Dedifferentiated amniotic fluid mesenchymal stem cell (primary cell): Measurements from ENCODE around the gene TMEM92.
"Not testable (repeated sequence)": the region's sequence is repeated elsewhere in the genome, so short reads cannot be mapped to it uniquely, and the experiment has no call there.

Experiments
- DNase-seq: peaks from one replicate; pipeline ENCODE4 v3.0.0-alpha.2; 2016; ENCODE audit errors: extremely low spot score

Gene TMEM92

DNA sequence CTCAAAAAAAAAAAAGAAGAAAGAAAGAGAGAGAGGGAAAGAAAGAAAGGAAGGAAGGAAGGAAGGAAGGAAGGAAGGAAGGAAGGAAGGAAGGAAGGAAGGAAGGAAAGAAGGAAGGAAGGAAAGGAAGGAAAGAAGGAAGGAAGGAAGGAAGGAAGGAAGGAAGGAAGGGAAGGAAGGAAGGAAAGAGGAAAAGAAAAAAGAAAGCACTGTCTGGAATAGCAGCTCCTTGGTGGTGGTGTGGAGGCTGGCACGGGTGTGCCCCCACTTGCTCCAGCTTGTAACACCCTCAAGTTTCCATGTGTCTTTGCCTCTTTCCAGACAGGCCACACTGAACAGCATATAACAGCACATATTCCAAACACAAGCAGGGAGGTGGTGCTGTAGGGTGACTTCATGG is 26.6 kb downstream of the TMEM92 start:
- not testable (repeated sequence) for DNase-seq

DNA sequence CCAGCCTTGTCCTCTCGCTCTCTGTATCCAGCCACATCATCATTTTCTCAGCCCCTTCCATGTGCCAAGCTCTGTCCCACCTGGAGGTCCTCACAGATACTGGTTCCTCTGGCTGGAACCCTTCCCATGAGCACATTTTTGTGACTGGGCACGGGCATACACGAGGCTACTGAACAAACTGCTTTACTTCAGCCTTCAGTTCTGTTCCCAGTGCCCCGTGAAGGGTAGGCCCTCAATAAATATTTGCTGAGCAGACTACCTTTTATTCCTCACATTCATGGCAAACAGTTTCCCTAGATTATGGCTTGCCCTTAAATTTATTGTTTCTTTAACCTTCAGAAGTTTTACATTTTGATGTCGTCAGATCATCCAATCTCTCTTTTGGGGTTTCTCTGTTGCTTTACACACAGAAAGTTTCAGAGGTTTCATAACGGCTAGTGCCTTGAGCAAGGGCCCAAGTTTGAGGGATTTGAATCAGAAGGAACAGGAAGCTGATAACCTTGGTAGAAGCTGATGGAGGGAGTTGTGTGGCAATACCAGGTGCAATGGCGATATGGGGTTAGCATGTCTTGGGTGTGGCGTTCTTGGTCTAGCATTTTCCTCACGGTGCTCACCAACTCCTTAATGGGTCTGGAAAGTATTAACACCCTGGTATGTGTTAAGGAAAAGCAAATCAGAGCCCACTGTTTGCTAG is 27.8 kb downstream of the TMEM92 start:
- DNase-seq: no peak

DNA sequence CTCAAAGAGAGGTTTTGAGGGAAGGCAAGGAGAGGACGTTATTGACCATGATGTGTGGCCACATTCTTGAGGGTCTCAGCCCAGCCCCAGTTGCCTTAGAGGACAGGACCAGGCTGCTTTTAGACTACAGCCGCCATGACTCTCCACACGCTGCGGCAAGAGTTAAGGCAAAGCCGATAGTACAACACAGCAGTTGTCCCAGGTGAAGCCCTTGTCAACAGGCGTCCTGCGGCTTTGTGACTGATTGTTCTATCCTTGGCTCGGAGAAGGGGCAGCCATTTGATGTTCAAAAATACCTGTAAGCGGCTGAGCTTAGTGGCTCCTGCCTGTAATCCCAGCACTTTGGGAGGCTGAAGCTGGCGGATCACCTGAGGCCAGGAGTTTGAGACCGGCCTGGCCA is 28.8 kb downstream of the TMEM92 start:
- DNase-seq: no peak

DNA sequence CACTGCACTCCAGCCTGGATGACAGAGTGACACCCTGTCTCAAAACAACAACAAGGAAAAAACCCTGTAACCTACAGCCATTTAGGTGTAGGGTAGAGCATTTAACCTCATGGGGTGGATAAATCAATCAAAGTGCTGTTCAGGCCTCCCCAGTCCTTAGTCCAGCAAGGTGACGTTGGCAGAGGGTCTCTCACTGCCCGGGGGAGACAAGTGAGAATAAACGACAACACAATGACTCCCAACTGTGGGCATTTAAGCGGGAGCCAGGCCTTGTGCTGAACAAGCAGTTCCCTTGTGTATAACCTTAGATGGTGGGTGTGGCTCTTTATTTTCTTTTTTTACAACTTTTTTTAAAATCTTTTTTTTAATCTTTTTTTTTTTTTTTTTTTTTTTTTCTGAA is 29.3 kb downstream of the TMEM92 start:
- DNase-seq: no peak

DNA sequence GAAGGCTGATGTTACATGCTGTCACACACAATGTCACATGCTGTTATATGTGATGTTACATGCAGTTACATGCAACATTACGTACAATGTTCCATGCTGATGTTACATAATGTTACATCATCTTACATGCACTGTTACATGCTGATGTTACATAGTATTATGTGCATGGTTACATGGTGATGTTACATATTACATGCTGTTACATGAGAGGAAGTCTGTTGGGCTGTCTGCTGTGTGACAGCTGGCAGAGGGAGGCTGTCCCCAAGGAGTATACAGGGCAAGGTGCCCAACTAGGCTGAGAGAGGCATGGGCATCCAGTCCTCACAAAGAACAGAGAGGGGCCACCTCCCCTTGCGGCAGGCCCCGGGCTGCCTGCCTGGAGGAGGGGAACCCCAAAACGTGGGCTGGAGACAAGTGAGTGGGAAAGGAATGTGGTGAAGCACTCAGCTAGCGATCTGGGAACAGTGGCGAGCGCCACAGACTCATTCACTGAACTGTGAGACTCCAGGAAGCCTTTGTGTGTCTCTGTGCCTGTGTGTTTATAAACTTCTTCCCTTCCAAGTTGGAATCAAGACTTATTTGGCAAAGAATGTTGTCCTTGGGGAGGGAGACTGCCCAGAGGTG is 30.6 kb downstream of the TMEM92 start:
- peak; percentile 37 for DNase-seq

DNA sequence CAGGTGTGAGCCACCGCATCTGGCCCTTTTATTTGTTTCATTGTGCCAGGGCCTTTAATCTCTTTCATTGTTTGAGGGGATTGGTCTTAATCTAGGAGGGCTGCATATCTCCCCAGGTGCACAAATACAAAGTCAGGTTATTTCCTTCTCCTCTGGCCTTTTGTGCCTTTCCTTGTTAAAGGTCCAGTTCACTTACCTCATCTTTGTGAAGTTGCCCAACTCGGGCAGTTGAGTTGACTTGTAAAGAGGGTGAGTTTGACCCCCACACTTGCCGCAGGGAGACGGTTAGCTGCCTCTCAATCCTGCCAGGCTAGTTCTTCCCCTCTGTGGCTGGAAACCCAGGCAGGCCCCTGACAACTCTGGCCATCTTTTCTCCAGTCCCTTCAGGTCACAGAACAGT is 33.4 kb downstream of the TMEM92 start:
- DNase-seq: no peak

DNA sequence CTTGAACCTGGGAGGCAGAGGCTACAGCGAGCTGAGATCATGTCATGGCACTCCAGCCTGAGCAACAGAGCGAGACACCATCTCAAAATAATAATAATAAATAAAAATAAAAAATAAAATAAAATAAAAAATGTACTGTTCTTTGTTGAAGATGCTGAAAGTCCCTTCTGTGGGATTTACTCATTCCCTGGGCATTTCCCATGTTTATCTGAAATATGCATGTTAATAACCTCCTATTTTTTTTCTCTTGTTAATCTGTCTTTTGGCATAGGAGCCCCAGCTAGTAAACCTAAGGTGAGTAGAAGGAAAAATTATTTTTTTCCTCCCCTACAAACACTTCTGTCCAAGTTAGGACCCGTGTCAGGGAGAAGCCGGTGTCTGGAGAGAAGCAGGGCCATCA is 34.4 kb downstream of the TMEM92 start:
- DNase-seq: no peak

DNA sequence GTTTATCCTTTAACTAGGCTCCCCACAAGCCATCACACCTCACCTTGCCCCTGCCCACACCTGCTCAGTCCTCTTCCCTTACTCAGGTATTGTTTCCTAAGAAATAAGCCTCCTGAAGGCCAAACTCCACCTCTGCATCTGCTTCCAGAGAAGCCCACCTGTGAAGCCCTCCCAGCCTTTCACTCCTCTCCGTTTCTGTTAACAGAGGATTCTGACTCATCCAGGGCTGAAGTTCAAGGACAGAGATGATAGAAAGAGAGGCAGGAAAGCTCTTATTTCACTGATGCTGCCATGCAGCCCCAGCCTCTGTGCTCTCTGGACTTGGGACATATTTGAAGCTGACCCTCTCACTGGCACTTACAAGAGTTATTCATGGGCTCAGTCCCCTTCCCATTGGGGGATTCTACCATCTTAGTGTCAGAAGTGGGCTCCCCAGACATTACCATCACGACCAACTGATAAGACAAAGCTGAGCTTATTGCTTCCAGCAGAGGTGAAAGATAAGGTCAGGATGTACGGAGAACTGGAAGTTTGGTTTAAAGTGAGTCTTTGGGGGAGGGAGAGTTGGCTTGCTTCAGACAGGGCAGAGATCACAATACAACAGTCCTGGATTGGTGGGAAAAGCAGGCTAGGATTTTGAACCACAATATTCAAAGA is 36.3 kb downstream of the TMEM92 start:
- no peak for DNase-seq

DNA sequence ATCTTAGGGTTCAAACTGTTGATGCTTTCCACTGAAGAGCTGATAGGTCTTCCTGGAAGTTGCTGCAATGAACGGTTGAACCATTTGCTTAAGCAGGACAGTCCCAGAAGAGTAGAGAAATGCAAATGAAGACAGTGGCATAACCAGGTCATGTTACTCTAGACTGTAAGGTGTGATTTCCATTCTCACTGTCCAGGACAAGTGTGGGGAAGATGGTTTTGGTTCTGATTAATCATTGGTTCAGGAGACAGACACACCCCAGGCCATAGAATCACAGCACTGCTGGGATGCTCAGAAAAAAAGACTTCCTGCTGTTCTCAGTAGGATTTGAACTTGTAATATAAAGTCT is 36.8 kb downstream of the TMEM92 start:
- DNase-seq: no peak

DNA sequence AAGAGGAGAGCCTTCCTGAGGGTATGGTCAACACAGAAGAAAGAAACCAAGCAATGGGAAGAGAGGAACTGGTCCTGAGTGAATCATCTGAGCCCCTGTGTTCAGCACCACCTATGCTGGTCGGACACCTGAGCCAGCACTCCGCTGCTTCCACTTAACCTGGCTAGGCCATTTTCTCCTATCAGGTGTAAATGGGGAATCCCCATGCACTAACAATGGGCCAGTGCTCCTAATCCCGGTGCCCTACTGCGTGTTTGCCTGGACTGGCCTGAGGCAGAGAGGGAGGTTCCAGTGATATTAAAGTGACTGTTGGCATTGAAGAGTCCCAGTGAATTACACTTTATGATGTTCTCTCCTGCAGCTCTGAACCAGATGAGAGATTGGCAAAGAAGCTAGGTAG is 37.2 kb downstream of the TMEM92 start:
- no peak for DNase-seq

DNA sequence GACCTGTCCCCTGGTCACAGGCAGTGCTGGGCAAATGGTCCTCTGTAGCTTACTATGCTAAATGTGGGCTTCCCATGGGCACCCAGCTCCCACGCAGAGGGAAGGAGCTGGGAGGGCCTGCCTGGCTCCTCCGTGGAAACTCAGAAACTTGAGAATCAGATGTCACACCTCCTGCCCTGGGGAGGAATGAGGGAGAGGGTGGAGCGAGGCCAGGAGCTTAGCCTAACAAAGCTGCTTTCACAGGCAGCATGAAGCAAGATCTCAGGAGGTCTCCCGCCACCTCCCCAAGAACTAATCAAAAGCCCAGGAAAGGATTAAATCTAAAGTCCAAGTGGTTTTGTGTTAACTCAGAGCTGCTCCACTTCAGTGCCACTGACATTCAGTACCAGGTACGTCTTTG is 38.0 kb downstream of the TMEM92 start:
- peak; percentile 58 for DNase-seq

DNA sequence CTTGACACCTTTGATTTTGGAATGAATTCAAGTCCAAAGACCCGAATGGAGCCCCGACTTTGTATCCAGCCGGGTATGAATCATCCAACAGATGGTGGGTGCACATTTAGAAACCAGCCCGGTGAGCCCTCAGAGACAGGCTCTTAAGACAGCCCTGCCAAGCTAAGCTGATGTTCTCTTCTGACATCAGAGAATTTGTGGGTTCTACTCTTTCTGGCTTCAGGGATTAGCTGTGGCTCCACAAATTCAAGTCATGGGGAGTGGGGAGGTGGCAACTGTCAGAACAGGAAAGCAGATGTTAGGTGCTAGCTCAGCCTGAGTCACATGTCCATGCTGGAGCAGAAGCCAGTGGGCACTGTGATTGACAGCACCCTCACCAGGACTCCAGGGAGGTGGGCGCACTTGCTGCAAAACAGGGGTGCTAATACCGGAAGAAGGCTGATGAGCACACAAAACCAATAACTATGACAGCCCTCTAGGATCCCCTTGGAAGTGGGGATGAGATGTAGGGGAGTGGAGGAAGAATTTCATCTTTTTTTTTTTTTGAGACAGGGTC is 40.3 kb downstream of the TMEM92 start:
- no peak for DNase-seq

DNA sequence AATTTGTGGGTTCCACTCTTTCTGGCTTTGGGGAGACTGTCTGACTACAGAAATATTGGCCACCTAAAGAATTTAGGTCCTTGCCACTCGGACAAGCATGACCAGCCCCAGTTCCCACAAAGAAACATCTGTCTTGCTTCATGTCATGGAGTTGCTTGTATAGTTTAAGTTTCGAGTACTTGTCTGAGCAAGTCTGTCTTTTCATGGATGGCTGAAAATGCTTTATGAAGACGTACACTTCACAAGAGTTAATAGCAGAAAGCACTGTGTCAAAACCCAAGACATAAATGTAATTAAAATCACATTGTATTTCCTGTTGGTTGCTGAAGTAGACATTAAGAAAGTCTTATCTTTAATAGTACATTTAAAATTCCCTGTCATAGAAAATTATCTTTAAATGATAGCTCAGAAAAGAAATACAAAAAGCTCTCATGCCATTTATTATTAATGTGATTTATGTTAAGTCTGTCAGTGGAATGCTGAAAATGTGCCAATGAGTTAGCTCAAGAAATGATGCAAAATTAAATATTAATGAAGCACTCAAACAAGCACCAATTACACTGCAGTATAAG is 41.8 kb downstream of the TMEM92 start:
- DNase-seq: no peak

DNA sequence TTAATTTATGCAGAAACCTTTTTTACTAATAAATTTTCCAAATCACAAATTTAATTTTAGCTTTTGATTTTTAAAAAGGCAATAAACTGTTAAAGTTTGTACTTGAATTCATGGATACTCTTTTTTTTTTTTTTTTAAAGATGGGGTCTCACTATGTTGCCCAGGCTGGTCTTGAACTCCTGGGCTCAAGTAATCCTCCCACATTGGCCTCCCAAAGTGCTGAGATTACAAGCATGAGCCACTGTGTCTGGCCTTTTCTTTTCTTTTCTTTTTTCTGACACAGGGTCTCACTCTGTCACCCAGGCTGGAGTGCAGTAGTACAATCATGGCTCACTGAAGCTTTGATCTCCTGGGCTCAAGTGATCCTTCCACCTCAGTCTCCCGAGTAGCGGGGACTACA is 42.4 kb downstream of the TMEM92 start:
- not testable (repeated sequence) for DNase-seq

DNA sequence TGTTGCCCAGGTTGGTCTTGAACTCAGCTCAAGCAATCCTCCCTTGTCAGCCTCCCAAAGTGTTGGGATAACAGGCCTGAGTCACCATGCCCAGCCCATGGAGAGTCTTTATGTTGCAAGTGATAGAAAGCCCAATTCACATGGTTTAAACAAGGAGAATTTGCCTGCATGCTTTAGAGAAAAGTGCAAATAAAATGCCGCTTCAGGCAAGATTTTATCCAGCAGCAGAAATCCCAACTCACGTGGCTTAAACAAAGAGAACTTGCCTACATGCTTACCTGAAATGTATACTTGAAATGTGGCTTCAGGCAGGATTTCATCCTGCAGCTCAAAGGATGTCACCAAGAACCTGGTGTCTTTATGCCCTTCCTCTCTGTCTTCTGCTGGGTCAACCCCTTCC is 42.9 kb downstream of the TMEM92 start:
- no peak for DNase-seq

DNA sequence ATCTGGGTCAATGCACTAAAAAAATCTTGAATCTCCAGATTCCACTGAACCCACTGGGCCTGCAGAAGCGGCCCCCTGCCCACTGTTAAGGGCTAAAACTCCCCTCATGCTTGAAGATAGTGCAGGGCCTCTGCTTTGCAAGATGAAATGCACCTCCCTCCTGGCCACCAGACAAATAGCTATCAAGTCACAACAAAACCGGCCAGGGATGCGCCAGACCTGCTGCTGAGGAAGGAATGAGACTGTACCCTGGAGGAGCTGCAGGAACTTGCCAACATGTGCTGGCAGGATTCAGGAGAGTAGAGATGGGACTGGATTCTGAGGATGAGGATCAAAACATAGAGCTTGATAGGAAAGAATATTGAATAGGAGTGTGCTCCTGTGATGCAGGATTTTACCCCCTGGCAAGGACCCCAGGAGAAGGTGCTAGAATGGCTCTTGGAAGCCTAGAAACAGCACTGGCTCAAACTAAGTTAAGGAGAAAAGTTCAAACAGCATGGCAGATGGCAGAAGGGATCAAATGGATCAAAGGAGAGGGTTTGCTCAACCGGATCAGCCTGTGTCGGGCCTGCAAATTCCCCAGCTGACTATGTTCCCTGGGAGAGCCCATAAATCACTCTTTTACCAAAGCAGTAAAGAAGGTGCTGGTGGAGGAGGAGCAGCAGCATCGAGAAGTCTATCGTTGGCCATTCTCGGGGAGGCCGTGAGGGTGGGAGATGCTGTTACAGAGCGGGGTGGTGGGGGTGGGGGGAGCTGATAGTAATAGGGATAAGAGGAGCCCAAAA is 44.4 kb downstream of the TMEM92 start:
- DNase-seq: no peak

DNA sequence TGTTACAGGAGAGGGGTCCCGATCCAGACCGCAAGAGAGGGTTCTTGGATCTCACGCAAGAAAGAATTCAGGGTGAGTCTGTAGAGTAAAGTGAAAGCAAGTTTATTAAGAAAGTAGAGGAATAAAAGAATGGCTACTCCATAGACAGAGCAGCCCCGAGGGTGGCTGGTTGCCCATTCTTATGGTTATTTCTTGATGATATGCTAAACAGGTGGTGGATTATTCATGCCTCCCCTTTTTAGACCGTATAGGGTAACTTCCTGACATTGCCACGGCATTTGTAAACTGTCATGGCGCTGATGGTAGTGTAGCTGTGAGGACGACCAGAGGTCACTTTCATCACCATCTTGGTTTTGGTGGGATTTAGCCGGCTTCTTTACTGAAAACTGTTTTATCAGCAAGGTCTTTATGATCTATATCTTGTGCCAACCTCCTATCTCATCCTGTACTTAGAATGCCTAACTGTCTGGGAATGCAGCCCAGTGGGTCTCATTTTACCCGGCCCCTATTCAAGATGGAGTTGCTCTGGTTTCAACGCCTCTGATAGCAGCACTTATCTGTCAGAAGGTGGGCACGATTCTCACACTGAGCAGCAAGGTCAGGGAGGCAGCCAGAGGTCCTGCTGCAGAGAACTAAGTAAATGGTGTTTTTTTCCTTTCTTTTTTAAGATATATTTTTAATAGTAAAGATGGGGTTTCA is 45.2 kb downstream of the TMEM92 start:
- DNase-seq: no peak

DNA sequence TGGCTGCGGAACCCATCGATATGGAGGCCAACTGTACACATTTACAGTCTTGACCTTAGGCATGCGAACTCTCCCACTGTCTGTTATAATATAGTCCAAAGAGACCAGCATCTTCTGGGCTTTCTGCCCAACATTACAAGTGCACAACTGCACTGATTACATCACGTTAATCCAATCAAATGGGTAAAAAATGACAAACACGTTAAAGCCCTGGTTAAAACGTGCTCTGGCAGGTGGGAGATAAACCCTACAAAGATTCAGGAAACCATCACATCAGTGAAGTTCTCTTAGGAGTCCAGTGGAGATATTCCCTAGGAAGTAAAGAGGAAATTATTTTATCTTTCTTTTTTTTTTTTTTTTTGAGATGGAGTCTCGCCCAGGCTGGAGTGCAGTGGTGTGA is 48.0 kb downstream of the TMEM92 start:
- no peak for DNase-seq

DNA sequence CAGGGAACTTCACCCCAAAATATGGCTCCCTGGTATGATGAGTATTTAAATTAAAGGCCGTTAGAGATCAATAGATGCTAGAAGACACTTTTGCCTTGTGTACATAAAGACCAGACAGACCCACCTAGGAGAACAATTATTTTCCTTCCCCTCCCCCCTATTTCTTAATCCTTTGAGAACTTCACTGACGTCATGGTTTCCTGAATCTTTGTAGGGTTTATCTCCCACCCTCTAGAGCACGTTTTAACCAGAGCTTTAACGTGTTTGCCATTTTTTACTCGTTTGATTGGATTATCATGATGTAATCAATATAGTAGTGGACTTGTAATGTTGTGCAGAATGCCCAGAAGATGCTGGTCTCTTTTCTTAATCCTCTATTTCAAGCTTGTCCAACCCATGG is 48.8 kb downstream of the TMEM92 start:
- no peak for DNase-seq

DNA sequence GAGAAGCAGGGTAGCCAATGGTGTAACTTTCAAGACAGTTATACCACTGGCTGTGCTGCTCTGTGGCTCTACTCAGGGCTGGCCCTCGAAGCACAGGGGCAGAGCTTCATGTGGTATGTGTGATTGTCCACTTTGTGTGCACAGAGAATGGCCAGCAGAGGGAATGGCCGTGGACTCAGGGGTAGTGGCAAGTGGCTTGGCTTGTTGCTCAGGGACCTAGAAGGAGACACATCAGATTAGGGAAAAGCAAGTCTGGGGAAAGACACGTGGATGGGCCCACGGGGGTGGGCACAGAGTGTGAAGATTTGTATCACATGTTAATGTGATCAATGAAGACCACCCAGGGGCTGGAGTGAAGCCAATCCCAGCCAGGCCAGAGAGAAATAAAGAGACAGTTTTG is 51.6 kb downstream of the TMEM92 start:
- DNase-seq: no peak

DNA sequence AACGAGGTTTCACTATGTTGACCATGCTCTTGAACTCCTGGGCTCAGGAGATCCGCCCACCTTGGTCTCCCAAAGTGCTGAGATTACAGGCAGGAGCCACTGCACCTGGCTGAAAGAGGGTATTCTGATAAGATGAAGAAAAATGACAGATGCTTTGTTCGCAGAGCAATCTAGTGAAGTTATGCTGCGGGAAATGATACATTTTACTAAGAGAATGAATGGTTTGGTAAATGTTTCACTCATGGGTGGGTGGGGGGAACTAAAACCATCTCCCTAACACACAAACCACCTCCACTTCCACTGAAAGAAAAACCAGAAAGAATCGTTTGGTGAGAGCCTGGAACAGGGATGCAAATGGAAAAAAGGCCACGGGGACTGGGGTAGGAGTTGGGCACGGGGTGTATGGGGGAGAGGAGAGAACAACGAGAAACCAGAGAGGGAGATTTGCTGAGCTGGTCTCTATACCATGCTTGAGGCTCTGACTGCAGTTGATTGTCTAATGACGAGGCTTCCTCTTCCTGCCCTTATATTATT is 52.6 kb downstream of the TMEM92 start:
- no peak for DNase-seq
